Gastroesophageal sphincter (tissue), 4 donors: ENCODE results near the gene BRINP2. TPM values are rescaled to one million over a fixed set of nuclear protein-coding genes. Genes with fewer than 3 reads are reported as not detected.

ENCODE experiments used
- ATAC-seq: fragments of 150-250 bp; one replicate; pipeline ENCODE4 v1.9.1; 2016; ENCODE audit warnings: mild to moderate bottlenecking, moderate library complexity
- H3K27ac ChIP-seq, 4 donors: fragments of 200-600 bp; sonication (generic) in 3 of 4; 1 replicate in 3 of 4; 2 replicates in 1 of 4; pipeline ENCODE4 v1.5.1; 2016 to 2019
- H3K27me3 ChIP-seq: fragments of 200-600 bp; sonication (generic); one replicate; pipeline ENCODE4 v1.5.1; 2019
- H3K36me3 ChIP-seq, 2 donors: fragments of 200-600 bp; sonication (generic); one replicate each; pipeline ENCODE4 v1.5.1; 2019; ENCODE audit warnings: control low read depth in 1 of 2
- H3K4me1 ChIP-seq, 3 donors: fragments of 200-600 bp; sonication (generic); 1 replicate in 2 of 3; 2 replicates in 1 of 3; pipeline ENCODE4 v1.5.1; 2016 to 2019; ENCODE audit warnings: control low read depth in 2 of 3
- H3K4me3 ChIP-seq, 2 donors: fragments of 200-600 bp; sonication (generic); one replicate each; pipeline ENCODE4 v1.5.1; 2019; ENCODE audit warnings: mild to moderate bottlenecking in 1 of 2, moderate library complexity in 1 of 2
- H3K9me3 ChIP-seq, 3 donors: fragments of 200-600 bp; sonication (generic); one replicate each; pipeline ENCODE4 v1.5.1; 2017 to 2019; ENCODE audit warnings: control low read depth in 2 of 3
- EP300 ChIP-seq: sonication (generic); formaldehyde crosslinking; IDR thresholded peaks from one replicate; pipeline ENCODE4 v1.6.1; 2017; ENCODE audit warnings: antibody characterized with exemption, mild to moderate bottlenecking
- POLR2A ChIP-seq, 2 donors: fragments of 450-650 bp; IDR thresholded peaks; one replicate each; pipeline ENCODE4 v1.6.1; 2017; ENCODE audit warnings: antibody characterized with exemption in 2 of 2, mild to moderate bottlenecking in 2 of 2, moderate library complexity in 1 of 2
- POLR2AphosphoS5 ChIP-seq: sonication (generic); formaldehyde crosslinking; IDR thresholded peaks from one replicate; pipeline ENCODE4 v1.6.1; 2017; ENCODE audit warnings: antibody characterized with exemption
- WGBS, 2 donors: methylation state at CpG; one replicate each; pipeline ENCODE4 v1.1.5; 2018; ENCODE audit warnings: low coverage in 1 of 2; 5-methylcytosine and 5-hydroxymethylcytosine counted together
- total RNA-seq, 4 donors: library from RNA; depleted of rRNA; stranded (reverse); fragments of >200 nt; gene quantifications; one replicate each; pipeline ENCODE4 v1.1.0, GENCODE V29; 2016
- TF ChIP-seq, protein P1 (sequence below), 4 experiments: fragments of 200-600 bp in 2 of 4; fragments of 450-650 bp in 2 of 4; sonication (generic) in 1 of 4; IDR thresholded peaks; one replicate each; pipeline ENCODE4 v1.5.1; 2017 to 2019; ENCODE audit warnings: antibody characterized with exemption in 4 of 4, mild to moderate bottlenecking in 2 of 4, moderate library complexity in 2 of 4

BRINP2 gene
- total RNA-seq, 4 donors from 2014 or later = 0.62 to 3.3 (median 1.2) TPM; not detected in 1

DNA sequence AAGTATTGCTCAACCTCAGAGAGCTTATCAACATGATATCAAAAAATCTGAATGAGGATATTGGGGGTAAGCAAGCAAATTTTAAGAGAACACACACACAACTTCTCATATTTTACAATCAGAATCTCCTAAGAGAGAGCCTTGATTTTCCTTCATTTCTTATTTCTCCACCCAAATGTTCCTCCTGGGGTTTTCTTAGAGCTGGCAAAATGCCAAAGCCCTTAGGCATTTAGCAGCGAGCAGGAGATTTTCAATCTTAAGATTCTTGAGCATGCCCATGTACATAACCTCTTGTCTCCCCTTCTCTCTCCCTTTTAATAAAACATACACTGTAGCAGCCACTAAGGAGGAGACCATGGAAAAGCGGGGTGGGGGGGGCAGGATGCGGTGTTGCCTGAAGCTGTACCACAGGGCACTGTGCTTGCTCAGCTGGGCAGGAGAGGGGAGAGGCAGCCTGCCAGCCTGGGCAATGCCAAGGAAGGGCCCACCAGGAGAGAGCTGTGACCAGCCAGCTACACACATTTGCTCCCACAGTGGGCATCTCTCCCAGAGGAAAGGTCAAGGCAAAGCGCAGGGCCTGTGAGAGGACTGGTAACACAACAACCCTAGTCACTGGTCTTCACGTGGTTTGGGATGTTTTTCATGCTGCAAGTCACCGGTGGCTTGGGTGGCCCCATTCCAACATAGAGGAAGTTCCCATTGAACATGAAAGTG, 4.3 kb downstream of the BRINP2 start:
- H3K9me3 ChIP-seq = no peaks in the 10 kb centered on the region
- H3K36me3 ChIP-seq = no peaks in the 10 kb centered on the region
- peaks cover 55% of the 10 kb centered on the region for H3K27me3 ChIP-seq
- no peak overlapping the region for H3K27ac ChIP-seq
- ATAC-seq = no peak
- peaks cover 0 to 14% (median 5%) of the 10 kb centered on the region in 3 donors for H3K4me1 ChIP-seq
- no peak for TF ChIP-seq POLR2A (IDR thresholded peaks at IDR 0.05)
- no peak for TF ChIP-seq EP300
- TF ChIP-seq POLR2AphosphoS5 = no peak
- TF ChIP-seq, protein P1, sequence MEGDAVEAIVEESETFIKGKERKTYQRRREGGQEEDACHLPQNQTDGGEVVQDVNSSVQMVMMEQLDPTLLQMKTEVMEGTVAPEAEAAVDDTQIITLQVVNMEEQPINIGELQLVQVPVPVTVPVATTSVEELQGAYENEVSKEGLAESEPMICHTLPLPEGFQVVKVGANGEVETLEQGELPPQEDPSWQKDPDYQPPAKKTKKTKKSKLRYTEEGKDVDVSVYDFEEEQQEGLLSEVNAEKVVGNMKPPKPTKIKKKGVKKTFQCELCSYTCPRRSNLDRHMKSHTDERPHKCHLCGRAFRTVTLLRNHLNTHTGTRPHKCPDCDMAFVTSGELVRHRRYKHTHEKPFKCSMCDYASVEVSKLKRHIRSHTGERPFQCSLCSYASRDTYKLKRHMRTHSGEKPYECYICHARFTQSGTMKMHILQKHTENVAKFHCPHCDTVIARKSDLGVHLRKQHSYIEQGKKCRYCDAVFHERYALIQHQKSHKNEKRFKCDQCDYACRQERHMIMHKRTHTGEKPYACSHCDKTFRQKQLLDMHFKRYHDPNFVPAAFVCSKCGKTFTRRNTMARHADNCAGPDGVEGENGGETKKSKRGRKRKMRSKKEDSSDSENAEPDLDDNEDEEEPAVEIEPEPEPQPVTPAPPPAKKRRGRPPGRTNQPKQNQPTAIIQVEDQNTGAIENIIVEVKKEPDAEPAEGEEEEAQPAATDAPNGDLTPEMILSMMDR (IDR thresholded peaks at IDR 0.05) = no peak
- WGBS, 2 donors = 42 to 92% methylated on average over 2 to 3 of the region's 6 CpGs
- H3K4me3 ChIP-seq = no peak overlapping the region

DNA sequence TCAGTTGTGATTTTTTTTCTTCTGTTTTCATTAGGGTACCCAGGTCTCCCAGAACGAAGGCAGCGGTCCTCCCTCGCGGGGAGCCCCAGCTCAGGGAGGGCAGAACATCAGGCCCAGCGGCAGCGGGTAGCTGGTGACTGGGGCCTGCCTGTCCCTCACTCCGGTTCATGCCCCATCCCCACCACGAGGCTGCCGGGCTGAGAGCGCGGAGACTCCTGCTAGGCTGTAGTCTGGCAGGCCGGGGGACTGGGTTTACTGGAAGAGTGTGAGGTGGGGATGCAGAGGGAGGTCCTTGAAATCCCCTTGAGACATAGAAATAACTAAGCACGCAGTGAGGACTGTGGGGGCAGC, 10.5 kb downstream of the BRINP2 start:
- peak; percentile 20 for ATAC-seq
- H3K9me3 ChIP-seq = no peaks in the 10 kb centered on the region
- H3K4me3 ChIP-seq = peak overlapping the region in 1 of 2 donors; percentile 25
- 20% methylated on average over 1 of the region's 13 CpGs; no CpG with 5 or more reads in 1 of the 2 donors for WGBS, 2 donors
- H3K4me1 ChIP-seq = peaks cover 0 to 9% (median 0%) of the 10 kb centered on the region in 3 donors
- no peak overlapping the region for H3K27ac ChIP-seq
- peaks cover 10% of the 10 kb centered on the region for H3K27me3 ChIP-seq
- TF ChIP-seq EP300 (no peak), POLR2AphosphoS5 (no peak), POLR2A (IDR thresholded peaks at IDR 0.05) (no peak)
- TF ChIP-seq, protein P1 (IDR thresholded peaks at IDR 0.05) = no peak
- no peaks in the 10 kb centered on the region for H3K36me3 ChIP-seq

DNA sequence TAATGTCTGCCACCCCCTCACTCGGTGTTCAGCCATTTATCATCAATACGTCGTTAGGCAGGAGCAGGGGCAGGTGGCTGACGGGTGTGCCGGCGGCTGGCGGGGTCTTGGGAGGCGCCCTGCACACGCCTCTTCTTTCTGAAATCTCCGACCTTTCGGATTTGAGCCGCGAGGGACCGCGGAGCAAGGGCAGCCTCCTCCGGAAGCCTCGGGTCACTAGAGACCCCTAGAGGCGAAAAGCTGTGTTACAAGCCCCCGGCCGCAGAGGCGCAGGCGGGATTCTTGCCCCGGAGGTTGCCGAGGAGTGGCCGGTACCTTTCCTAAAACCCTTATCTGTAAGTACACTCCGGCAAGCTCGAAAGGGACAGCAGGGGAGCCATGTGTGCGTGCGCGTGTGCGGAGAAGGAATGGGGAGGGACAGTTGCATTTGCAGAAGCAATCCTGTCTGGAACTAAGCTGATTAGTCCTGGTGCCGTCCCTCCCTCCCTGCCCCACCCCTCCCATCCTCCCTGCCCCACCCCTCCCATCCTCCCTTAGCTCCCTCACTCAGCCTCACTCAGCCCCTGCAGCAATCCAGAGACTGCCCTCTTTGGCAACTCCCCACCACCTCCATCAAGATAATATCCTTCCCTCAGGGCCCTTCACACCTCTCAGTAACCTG, 11.0 kb downstream of the BRINP2 start:
- Histone ChIP-seq H3K36me3 (no peaks in the 10 kb centered on the region), H3K9me3 (no peaks in the 10 kb centered on the region), H3K4me3 (peak overlapping the region in 1 of 2 donors; percentile 25), H3K4me1 (peaks cover 0 to 9% (median 0%) of the 10 kb centered on the region in 3 donors), H3K27ac (no peak overlapping the region), H3K27me3 (peaks cover 10% of the 10 kb centered on the region)
- ATAC-seq = peak; percentile 78
- WGBS, 2 donors = 0 to 10% methylated on average over 4 to 7 of the region's 32 CpGs
- TF ChIP-seq EP300 = no peak
- TF ChIP-seq, protein P1 (IDR thresholded peaks at IDR 0.05) = peak; percentile 62 to 93 (median 70)

DNA sequence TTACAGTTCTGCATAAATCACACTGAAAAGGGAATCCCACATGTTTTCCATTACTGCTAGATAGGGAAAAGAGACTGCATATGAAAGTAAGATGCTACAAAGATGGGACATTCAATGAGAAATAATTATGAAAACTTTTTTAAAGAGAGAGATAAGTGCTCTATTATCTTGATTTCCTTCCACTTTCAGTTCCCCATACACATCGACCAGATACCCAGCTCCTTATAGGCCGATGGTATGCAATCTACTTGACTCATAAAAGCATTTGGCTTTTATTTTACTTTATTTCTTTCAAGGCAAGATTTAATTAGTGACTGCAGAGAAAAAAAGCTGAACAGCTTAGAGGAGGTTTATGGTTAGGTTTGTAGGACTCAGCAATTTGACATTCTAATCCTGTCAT, 13.1 kb downstream of the BRINP2 start:
- Histone ChIP-seq H3K4me1 (peaks cover 0 to 9% (median 0%) of the 10 kb centered on the region in 3 donors), H3K27ac (no peak overlapping the region), H3K4me3 (no peak overlapping the region), H3K36me3 (no peaks in the 10 kb centered on the region), H3K27me3 (peaks cover 6% of the 10 kb centered on the region), H3K9me3 (no peaks in the 10 kb centered on the region)
- ATAC-seq = no peak
- TF ChIP-seq POLR2A (IDR thresholded peaks at IDR 0.05) (no peak), POLR2AphosphoS5 (no peak), EP300 (no peak)
- TF ChIP-seq, protein P1 (IDR thresholded peaks at IDR 0.05) = no peak
- WGBS, 2 donors = 71 to 81% methylated on average over 2 of the region's 2 CpGs

DNA sequence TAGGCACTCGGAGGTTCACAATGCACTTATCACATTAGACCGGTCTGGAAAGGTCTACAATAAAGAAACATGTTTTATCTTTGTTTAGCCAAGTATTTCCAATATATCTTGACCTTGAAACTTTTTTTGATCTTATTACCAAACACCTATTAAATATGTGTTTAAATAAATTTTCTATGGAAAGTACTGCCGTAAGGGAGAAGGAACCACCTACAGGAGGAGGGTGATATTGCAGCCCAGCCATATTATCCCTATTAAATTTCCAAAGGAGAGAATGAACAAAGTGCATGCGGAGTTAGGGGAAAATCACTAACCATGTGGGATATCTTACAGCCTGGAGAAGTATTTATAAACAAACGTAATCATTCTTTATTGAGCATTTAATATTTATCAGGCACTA, 14.5 kb downstream of the BRINP2 start:
- 70 to 88% methylated on average over 5 of the region's 5 CpGs for WGBS, 2 donors
- H3K4me1 ChIP-seq = peaks cover 0 to 9% (median 0%) of the 10 kb centered on the region in 3 donors
- no peak for ATAC-seq
- TF ChIP-seq POLR2AphosphoS5 = no peak
- TF ChIP-seq, protein P1 (IDR thresholded peaks at IDR 0.05) = peak; percentile 19 to 38 (median 30)
- no peaks in the 10 kb centered on the region for H3K36me3 ChIP-seq
- no peaks in the 10 kb centered on the region for H3K9me3 ChIP-seq
- H3K27me3 ChIP-seq = peaks cover 6% of the 10 kb centered on the region
- H3K27ac ChIP-seq = no peak overlapping the region
- no peak overlapping the region for H3K4me3 ChIP-seq
